Measurements from ENCODE around the gene B3GNT3.

DNA sequence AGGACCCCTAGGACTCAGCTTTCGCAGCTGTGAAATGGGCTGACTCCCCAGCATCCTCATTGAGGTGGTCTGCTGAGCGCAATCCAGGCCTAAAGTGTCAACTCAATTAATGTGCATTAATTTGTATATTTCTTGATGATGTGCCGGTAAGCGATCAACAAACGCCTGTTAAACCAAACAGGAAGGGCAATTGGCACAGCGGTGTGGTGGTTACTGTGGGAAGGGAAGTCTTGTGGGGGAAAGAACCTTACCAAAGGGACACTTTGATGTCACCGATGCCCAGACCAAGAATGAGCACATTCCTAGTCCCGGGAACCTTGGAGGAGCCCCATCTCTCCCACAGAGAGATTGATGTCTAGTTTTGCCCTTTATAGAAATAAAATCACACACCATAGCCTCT, 51.2 kb downstream of the B3GNT3 start:
- TF ChIP-seq, protein P1, sequence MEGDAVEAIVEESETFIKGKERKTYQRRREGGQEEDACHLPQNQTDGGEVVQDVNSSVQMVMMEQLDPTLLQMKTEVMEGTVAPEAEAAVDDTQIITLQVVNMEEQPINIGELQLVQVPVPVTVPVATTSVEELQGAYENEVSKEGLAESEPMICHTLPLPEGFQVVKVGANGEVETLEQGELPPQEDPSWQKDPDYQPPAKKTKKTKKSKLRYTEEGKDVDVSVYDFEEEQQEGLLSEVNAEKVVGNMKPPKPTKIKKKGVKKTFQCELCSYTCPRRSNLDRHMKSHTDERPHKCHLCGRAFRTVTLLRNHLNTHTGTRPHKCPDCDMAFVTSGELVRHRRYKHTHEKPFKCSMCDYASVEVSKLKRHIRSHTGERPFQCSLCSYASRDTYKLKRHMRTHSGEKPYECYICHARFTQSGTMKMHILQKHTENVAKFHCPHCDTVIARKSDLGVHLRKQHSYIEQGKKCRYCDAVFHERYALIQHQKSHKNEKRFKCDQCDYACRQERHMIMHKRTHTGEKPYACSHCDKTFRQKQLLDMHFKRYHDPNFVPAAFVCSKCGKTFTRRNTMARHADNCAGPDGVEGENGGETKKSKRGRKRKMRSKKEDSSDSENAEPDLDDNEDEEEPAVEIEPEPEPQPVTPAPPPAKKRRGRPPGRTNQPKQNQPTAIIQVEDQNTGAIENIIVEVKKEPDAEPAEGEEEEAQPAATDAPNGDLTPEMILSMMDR (IDR thresholded peaks at IDR 0.05): no peak
- no peak for TF ChIP-seq POLR2A (IDR thresholded peaks at IDR 0.05)

Data from thyroid gland (tissue), 4 donors.